ENCODE data around the gene LINC01488.

LINC01488 gene

DNA sequence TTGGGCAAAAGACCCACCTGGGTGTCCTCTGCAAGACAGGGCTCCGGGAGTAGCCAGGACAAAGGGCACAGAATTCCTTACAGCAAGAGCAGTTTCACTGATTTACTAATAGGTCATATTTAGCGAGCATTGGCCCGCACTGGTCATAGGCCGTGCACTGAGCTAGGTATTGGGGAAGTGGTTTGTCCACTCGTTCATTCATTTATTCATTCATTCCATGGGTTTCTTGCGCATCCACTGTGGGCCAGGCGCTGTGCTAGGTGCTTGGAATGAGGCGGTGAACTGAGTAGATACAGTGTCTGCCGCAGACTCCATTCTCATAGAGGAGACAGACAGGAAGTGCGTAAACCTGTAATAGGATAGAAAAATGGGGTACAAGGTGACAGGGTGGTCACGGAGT, 13.2 kb upstream of the LINC01488 start:
- H4K5ac ChIP-seq (ENCODE audit: low read length): no peak overlapping the region
- H3K27ac ChIP-seq (ENCODE audit: low read depth, low read length): no peak overlapping the region
- no CpG with 5 or more reads among the region's 11 CpGs for WGBS (ENCODE audit: extremely low coverage, insufficient coverage, low lambda C conversion rate)
- H3K4me2 ChIP-seq (ENCODE audit: low read length): no peak overlapping the region
- no peaks in the 10 kb centered on the region for H3K79me2 ChIP-seq (ENCODE audit: control insufficient read depth, insufficient read depth, low read length)
- H3K79me1 ChIP-seq (ENCODE audit: low read length): no peaks in the 10 kb centered on the region
- no peak overlapping the region for H2AK5ac ChIP-seq (ENCODE audit: low read length)
- H2BK15ac ChIP-seq (replicated peaks; ENCODE audit: low read depth): no peak overlapping the region
- H3K36me3 ChIP-seq (ENCODE audit: control insufficient read depth, insufficient read depth, low read length): no peaks in the 10 kb centered on the region
- H3K4me1 ChIP-seq (ENCODE audit: control insufficient read depth, low read depth, low read length): no peaks in the 10 kb centered on the region
- no peak overlapping the region for H4K8ac ChIP-seq (ENCODE audit: low read depth, low read length)
- H3K23ac ChIP-seq (ENCODE audit: low read length): no peak overlapping the region
- no peak overlapping the region for H2BK120ac ChIP-seq (ENCODE audit: low read depth, low read length)
- H3K4me3 ChIP-seq (ENCODE audit: low read length): no peak overlapping the region
- no peak overlapping the region for H2BK5ac ChIP-seq (ENCODE audit: low read length)
- no peak for DNase-seq
- H3K56ac ChIP-seq (ENCODE audit: low read length): no peak overlapping the region
- no peak overlapping the region for H3K18ac ChIP-seq (ENCODE audit: low read length)
- H3K4ac ChIP-seq (ENCODE audit: low read depth, low read length): no peak overlapping the region
- H3K27me3 ChIP-seq (ENCODE audit: insufficient read depth, low read length, poor library complexity): no peaks in the 10 kb centered on the region
- H3K9ac ChIP-seq (ENCODE audit: low read length): no peak overlapping the region

DNA sequence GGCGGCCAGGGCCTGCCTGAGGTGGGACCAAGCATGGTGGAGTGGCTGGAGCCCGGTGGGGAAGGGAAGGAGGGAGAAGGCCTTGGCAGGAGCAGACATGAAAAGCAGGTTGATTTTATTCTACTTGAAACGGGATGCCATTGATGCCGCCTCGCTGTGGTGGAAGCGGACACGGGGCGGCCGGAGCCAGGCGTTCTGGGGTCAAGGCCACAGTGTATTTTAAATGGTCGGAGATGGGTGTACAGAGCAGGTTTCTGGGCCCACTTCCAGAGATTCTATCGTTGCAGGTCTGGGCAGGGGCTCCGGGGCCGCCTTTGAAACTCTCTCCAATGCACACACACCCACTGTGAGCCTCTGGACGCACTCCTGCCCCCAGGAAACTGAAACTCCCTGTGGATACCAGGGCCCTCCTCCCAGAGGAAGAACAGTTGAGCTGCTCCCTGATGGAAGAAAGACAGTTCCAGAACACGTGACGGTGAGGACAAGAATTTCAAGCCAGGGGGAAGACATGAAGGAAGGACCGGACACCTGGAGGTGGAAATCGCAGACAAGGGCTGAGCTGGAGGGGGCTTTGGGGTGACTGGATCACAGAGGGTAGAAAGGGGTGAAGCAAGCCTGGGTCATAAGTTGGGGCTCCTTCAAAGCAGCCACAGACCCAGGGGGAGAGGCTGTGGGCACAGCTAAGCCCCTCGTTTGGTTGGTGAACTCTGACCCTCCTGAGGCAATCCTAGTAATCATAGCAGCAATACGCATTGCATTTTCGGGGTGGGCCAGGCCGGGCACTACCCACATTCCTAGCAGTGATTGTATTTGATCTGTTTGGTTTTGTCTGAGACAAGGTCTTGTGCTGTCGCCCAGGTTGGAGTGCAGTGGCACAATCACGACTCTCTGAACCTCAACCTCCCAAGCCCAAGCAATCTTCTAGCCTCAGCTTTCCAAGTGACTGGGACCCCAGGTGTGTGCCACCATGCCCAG, 12.3 kb upstream of the LINC01488 start:
- H2BK120ac ChIP-seq (ENCODE audit: low read depth, low read length): no peak overlapping the region
- no peak overlapping the region for H3K18ac ChIP-seq (ENCODE audit: low read length)

DNA sequence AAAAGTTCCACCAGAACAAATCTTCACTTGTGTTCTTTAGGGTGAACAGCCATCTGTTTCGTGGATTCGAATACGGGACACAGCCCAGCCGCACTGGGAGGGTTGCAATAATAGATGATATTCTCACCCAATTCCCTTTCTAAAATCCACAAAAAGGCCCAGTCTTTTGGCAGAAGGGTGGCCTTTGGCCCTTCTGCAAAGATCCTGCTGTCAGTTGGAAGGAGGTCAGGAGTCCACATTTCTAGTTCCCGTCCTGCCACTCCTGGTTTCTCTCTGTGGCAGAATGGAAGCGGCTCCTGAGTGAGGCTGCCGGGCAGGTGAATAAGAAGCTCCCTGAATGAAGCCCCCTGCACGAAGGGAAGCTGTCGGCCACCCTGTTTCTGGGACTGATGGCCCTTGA, 11.2 kb upstream of the LINC01488 start:
- H4K8ac ChIP-seq (ENCODE audit: low read depth, low read length): no peak overlapping the region
- no peak overlapping the region for H2BK15ac ChIP-seq (replicated peaks; ENCODE audit: low read depth)
- WGBS (ENCODE audit: extremely low coverage, insufficient coverage, low lambda C conversion rate): no CpG with 5 or more reads among the region's 9 CpGs
- no peak overlapping the region for H3K23ac ChIP-seq (ENCODE audit: low read length)
- no peak for DNase-seq
- H3K56ac ChIP-seq (ENCODE audit: low read length): no peak overlapping the region
- no peak overlapping the region for H3K18ac ChIP-seq (ENCODE audit: low read length)
- no peaks in the 10 kb centered on the region for H3K27me3 ChIP-seq (ENCODE audit: insufficient read depth, low read length, poor library complexity)
- no peak overlapping the region for H2BK120ac ChIP-seq (ENCODE audit: low read depth, low read length)
- H3K4me1 ChIP-seq (ENCODE audit: control insufficient read depth, low read depth, low read length): no peaks in the 10 kb centered on the region
- no peak overlapping the region for H2AK5ac ChIP-seq (ENCODE audit: low read length)
- no peak overlapping the region for H3K4me3 ChIP-seq (ENCODE audit: low read length)
- no peak overlapping the region for H3K27ac ChIP-seq (ENCODE audit: low read depth, low read length)
- no peak overlapping the region for H3K4me2 ChIP-seq (ENCODE audit: low read length)
- no peak overlapping the region for H3K9ac ChIP-seq (ENCODE audit: low read length)
- H2BK5ac ChIP-seq (ENCODE audit: low read length): no peak overlapping the region
- H4K5ac ChIP-seq (ENCODE audit: low read length): no peak overlapping the region
- H3K36me3 ChIP-seq (ENCODE audit: control insufficient read depth, insufficient read depth, low read length): no peaks in the 10 kb centered on the region
- no peak overlapping the region for H3K4ac ChIP-seq (ENCODE audit: low read depth, low read length)
- no peaks in the 10 kb centered on the region for H3K79me1 ChIP-seq (ENCODE audit: low read length)
- no peaks in the 10 kb centered on the region for H3K79me2 ChIP-seq (ENCODE audit: control insufficient read depth, insufficient read depth, low read length)

More for the DNA sequence above, 12.3 kb upstream of the LINC01488 start:
- Histone ChIP-seq H3K79me1 (ENCODE audit: low read length) (no peaks in the 10 kb centered on the region), H2BK5ac (ENCODE audit: low read length) (no peak overlapping the region), H3K4me2 (ENCODE audit: low read length) (no peak overlapping the region), H3K27ac (ENCODE audit: low read depth, low read length) (no peak overlapping the region), H3K56ac (ENCODE audit: low read length) (no peak overlapping the region), H2BK15ac (replicated peaks; ENCODE audit: low read depth) (no peak overlapping the region), H3K36me3 (ENCODE audit: control insufficient read depth, insufficient read depth, low read length) (no peaks in the 10 kb centered on the region), H2AK5ac (ENCODE audit: low read length) (no peak overlapping the region), H3K4ac (ENCODE audit: low read depth, low read length) (no peak overlapping the region), H3K9ac (ENCODE audit: low read length) (no peak overlapping the region), H3K4me1 (ENCODE audit: control insufficient read depth, low read depth, low read length) (no peaks in the 10 kb centered on the region), H4K5ac (ENCODE audit: low read length) (no peak overlapping the region), H3K23ac (ENCODE audit: low read length) (no peak overlapping the region), H3K27me3 (ENCODE audit: insufficient read depth, low read length, poor library complexity) (no peaks in the 10 kb centered on the region), H3K79me2 (ENCODE audit: control insufficient read depth, insufficient read depth, low read length) (no peaks in the 10 kb centered on the region), H3K4me3 (ENCODE audit: low read length) (no peak overlapping the region), H4K8ac (ENCODE audit: low read depth, low read length) (no peak overlapping the region)
- no peak for DNase-seq
- WGBS (ENCODE audit: extremely low coverage, insufficient coverage, low lambda C conversion rate): no CpG with 5 or more reads among the region's 25 CpGs

DNA sequence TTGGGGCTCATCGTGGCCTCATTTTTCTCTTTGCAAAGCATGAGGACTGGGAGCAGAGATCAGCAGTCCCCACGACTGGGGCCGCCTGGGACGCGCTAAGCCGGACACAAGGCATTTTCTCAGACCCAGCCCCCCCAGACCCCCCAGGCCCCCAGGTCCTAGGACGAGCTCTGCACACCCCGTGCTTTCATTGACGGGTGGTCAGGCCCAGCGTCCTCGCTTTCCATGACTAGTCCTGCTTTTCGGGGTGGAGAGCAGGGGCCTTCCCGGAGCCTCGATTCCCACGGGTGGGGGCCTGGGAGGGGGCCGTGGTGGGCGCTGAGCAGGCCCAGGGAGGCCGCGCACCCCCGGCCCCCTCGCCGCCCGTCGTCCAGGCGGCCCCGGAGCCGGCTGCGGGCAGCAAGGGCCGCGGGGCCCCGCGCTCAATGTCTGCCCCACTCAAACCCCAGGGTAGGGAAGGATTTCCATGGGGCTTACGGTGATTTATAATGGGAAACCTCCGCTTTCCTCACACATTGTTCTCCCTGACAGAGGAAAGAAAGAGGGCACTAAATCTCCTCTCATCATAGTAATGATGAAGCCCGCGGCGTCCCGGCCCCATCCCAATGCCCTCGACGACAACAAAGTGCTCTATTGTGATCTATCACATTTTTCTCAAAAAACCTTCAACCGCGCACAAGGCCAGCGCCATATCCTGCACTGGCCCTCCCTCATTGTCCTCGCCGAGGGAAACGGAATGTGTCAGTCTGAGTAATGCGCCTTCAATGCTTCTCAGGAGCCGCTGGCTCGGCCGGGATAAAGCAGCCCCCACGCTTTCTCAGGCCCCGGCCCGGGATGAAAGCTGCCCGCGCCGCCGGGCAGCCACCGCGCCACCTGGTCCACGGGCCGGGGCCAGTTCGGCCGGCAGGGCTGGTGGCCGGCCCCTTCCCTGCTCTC, 10.4 kb upstream of the LINC01488 start:
- H2BK120ac ChIP-seq (ENCODE audit: low read depth, low read length): no peak overlapping the region
- no peak overlapping the region for H2BK15ac ChIP-seq (replicated peaks; ENCODE audit: low read depth)
- H3K4me3 ChIP-seq (ENCODE audit: low read length): no peak overlapping the region
- H3K4me2 ChIP-seq (ENCODE audit: low read length): no peak overlapping the region
- WGBS (ENCODE audit: extremely low coverage, insufficient coverage, low lambda C conversion rate): no CpG with 5 or more reads among the region's 64 CpGs
- H3K9ac ChIP-seq (ENCODE audit: low read length): no peak overlapping the region
- H3K36me3 ChIP-seq (ENCODE audit: control insufficient read depth, insufficient read depth, low read length): no peaks in the 10 kb centered on the region
- H2AK5ac ChIP-seq (ENCODE audit: low read length): no peak overlapping the region
- no peak overlapping the region for H2BK5ac ChIP-seq (ENCODE audit: low read length)
- H3K79me2 ChIP-seq (ENCODE audit: control insufficient read depth, insufficient read depth, low read length): no peaks in the 10 kb centered on the region
- no peaks in the 10 kb centered on the region for H3K79me1 ChIP-seq (ENCODE audit: low read length)
- peak; percentile 67 for DNase-seq
- no peak overlapping the region for H3K27ac ChIP-seq (ENCODE audit: low read depth, low read length)
- H4K8ac ChIP-seq (ENCODE audit: low read depth, low read length): no peak overlapping the region
- peak overlapping the region; percentile 17 for H3K4ac ChIP-seq (ENCODE audit: low read depth, low read length)
- H4K5ac ChIP-seq (ENCODE audit: low read length): no peak overlapping the region
- no peak overlapping the region for H3K23ac ChIP-seq (ENCODE audit: low read length)
- no peaks in the 10 kb centered on the region for H3K27me3 ChIP-seq (ENCODE audit: insufficient read depth, low read length, poor library complexity)
- H3K18ac ChIP-seq (ENCODE audit: low read length): peak overlapping the region; percentile 46
- peak overlapping the region; percentile 60 for H3K56ac ChIP-seq (ENCODE audit: low read length)
- H3K4me1 ChIP-seq (ENCODE audit: control insufficient read depth, low read depth, low read length): no peaks in the 10 kb centered on the region

DNA sequence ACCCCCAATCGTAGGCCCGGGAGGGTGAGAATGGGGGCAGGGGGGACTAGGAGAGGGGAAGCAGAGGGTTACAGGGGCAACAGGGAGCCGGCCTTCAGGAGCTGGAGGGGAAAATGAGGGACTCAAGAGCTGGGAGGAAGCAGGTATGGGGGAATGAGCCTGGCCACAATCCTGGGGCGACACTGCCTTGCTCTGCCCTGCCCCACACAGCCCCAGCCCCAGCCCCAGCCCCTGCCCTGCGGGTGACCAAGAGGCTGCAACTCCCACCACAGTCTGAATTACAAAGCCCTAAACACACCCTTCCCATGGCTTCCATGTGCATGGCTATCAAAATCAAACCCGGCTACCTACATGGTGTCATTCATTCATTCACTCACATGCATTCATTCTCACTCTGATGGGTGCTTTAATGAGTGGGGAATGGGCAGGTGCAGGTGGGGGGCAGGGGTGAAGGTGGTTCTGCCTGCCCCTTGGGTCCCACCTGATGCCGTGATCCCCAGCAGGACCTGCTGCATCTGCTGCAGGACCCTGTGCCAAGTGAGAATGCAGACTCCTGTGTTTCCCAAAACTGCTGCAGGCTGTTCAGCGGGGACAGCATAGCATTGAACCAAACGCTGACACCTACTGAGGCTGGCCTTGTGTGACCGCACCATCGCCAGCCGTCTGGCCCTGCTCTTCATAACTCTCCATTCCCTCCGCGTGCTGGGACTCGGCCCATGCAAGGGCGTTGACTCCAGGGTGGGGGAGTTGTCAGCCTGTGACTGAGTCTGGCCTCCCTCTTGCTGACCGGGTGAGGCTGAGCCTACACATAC, 9.5 kb upstream of the LINC01488 start:
- Histone ChIP-seq H4K5ac (ENCODE audit: low read length) (no peak overlapping the region), H3K27ac (ENCODE audit: low read depth, low read length) (no peak overlapping the region), H3K79me2 (ENCODE audit: control insufficient read depth, insufficient read depth, low read length) (no peaks in the 10 kb centered on the region), H3K18ac (ENCODE audit: low read length) (peak overlapping the region; percentile 46), H3K23ac (ENCODE audit: low read length) (no peak overlapping the region), H2BK5ac (ENCODE audit: low read length) (no peak overlapping the region), H2BK15ac (replicated peaks; ENCODE audit: low read depth) (no peak overlapping the region), H2BK120ac (ENCODE audit: low read depth, low read length) (no peak overlapping the region), H3K9ac (ENCODE audit: low read length) (no peak overlapping the region), H3K4me2 (ENCODE audit: low read length) (no peak overlapping the region), H3K56ac (ENCODE audit: low read length) (peak overlapping the region; percentile 60), H3K27me3 (ENCODE audit: insufficient read depth, low read length, poor library complexity) (no peaks in the 10 kb centered on the region), H3K4me1 (ENCODE audit: control insufficient read depth, low read depth, low read length) (no peaks in the 10 kb centered on the region), H3K79me1 (ENCODE audit: low read length) (no peaks in the 10 kb centered on the region), H4K8ac (ENCODE audit: low read depth, low read length) (no peak overlapping the region), H3K36me3 (ENCODE audit: control insufficient read depth, insufficient read depth, low read length) (no peaks in the 10 kb centered on the region), H3K4me3 (ENCODE audit: low read length) (no peak overlapping the region), H3K4ac (ENCODE audit: low read depth, low read length) (peak overlapping the region; percentile 17), H2AK5ac (ENCODE audit: low read length) (no peak overlapping the region)
- WGBS (ENCODE audit: extremely low coverage, insufficient coverage, low lambda C conversion rate): no CpG with 5 or more reads among the region's 17 CpGs
- no peak for DNase-seq

All from mesendoderm (in vitro differentiated cells).